Liver (tissue), 3 donors: ENCODE results near the gene DES.

Source experiments
- EGR1 ChIP-seq, 2 donors: IDR thresholded peaks; 2 replicates each; pipeline ENCODE4 v1.6.1; 2016 to 2018; ENCODE audit warnings: antibody characterized with exemption in 2 of 2, low read depth in 2 of 2
- FOXA1 ChIP-seq: IDR thresholded peaks from 2 replicates; pipeline ENCODE4 v1.6.1; 2016; ENCODE audit warnings: antibody characterized with exemption
- GABPA ChIP-seq, 2 donors: IDR thresholded peaks in 1 of 2; conservative IDR thresholded peaks in 1 of 2; 2 replicates each; pipeline ENCODE4 v1.6.1; 2016; ENCODE audit warnings: antibody characterized with exemption in 2 of 2, mild to moderate bottlenecking in 1 of 2, moderate library complexity in 1 of 2
- HNF4G ChIP-seq: IDR thresholded peaks from 2 replicates; pipeline ENCODE4 v1.6.1; 2016; ENCODE audit warnings: antibody characterized with exemption
- JUND ChIP-seq, 2 donors: IDR thresholded peaks; 2 replicates each; pipeline ENCODE4 v1.6.1; 2016; ENCODE audit warnings: antibody characterized with exemption in 2 of 2
- RAD21 ChIP-seq, 2 donors: IDR thresholded peaks; 2 replicates each; pipeline ENCODE4 v1.6.1; 2016; ENCODE audit warnings: antibody characterized with exemption in 2 of 2, mild to moderate bottlenecking in 2 of 2
- RXRA ChIP-seq, 2 donors: IDR thresholded peaks; 2 replicates each; pipeline ENCODE4 v1.6.1; 2017 to 2018; ENCODE audit warnings: antibody characterized with exemption in 2 of 2, mild to moderate bottlenecking in 1 of 2
- SP1 ChIP-seq: IDR thresholded peaks from 2 replicates; pipeline ENCODE4 v1.6.1; 2018; ENCODE audit warnings: antibody characterized with exemption, mild to moderate bottlenecking
- TAF1 ChIP-seq: conservative IDR thresholded peaks from 2 replicates; pipeline ENCODE4 v1.6.1; 2016; ENCODE audit warnings: antibody characterized with exemption, mild to moderate bottlenecking
- YY1 ChIP-seq: IDR thresholded peaks from 2 replicates; pipeline ENCODE4 v1.6.1; 2016; ENCODE audit warnings: antibody characterized with exemption, mild to moderate bottlenecking
- TF ChIP-seq, protein P1 (sequence below): fragments of 150-350 bp; IDR thresholded peaks from 2 replicates; pipeline ENCODE4 v1.5.1; 2017; ENCODE audit warnings: improper control_type of control experiment, low read depth, low read length; ENCODE audit not compliant: missing input control
- TF ChIP-seq, protein P2 (sequence below): IDR thresholded peaks from 2 replicates; pipeline ENCODE4 v1.6.1; 2016; ENCODE audit warnings: antibody characterized with exemption, mild to moderate bottlenecking
- TF ChIP-seq, protein P3 (sequence below): IDR thresholded peaks from 2 replicates; pipeline ENCODE4 v1.6.1; 2016; ENCODE audit warnings: antibody characterized with exemption
- donor health status: healthy.
- donor health status: healthy.

DNA sequence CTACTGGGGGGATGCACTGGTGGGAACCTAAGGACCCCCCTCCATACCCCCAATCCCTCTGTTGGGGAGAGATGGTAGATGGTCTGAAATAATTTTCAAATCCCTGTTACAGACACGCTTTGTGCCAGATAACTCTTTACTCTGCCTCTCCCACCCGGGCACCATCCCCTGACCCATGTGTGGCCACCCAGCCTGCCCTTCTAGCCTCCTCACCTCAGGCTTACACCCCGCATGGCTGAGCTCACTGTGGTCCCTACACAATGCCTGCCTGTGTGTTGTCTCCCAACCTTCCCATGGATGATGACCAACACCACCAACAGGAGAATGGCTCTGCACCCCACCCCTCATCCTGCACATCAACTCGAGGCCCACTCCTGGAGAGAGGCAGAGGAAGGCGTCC lies 31.4 kb downstream of the DES start:
- TF ChIP-seq, protein P1, sequence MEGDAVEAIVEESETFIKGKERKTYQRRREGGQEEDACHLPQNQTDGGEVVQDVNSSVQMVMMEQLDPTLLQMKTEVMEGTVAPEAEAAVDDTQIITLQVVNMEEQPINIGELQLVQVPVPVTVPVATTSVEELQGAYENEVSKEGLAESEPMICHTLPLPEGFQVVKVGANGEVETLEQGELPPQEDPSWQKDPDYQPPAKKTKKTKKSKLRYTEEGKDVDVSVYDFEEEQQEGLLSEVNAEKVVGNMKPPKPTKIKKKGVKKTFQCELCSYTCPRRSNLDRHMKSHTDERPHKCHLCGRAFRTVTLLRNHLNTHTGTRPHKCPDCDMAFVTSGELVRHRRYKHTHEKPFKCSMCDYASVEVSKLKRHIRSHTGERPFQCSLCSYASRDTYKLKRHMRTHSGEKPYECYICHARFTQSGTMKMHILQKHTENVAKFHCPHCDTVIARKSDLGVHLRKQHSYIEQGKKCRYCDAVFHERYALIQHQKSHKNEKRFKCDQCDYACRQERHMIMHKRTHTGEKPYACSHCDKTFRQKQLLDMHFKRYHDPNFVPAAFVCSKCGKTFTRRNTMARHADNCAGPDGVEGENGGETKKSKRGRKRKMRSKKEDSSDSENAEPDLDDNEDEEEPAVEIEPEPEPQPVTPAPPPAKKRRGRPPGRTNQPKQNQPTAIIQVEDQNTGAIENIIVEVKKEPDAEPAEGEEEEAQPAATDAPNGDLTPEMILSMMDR = no peak
- no peak for TF ChIP-seq RAD21 (IDR thresholded peaks at IDR 0.05)
- no peak for TF ChIP-seq TAF1
- TF ChIP-seq RXRA (IDR thresholded peaks at IDR 0.05) = no peak
- TF ChIP-seq EGR1 (IDR thresholded peaks at IDR 0.05; ENCODE audit: low read depth in 2 of 2) = no peak
- no peak for TF ChIP-seq JUND (IDR thresholded peaks at IDR 0.05)
- TF ChIP-seq FOXA1 = no peak
- TF ChIP-seq, protein P2, sequence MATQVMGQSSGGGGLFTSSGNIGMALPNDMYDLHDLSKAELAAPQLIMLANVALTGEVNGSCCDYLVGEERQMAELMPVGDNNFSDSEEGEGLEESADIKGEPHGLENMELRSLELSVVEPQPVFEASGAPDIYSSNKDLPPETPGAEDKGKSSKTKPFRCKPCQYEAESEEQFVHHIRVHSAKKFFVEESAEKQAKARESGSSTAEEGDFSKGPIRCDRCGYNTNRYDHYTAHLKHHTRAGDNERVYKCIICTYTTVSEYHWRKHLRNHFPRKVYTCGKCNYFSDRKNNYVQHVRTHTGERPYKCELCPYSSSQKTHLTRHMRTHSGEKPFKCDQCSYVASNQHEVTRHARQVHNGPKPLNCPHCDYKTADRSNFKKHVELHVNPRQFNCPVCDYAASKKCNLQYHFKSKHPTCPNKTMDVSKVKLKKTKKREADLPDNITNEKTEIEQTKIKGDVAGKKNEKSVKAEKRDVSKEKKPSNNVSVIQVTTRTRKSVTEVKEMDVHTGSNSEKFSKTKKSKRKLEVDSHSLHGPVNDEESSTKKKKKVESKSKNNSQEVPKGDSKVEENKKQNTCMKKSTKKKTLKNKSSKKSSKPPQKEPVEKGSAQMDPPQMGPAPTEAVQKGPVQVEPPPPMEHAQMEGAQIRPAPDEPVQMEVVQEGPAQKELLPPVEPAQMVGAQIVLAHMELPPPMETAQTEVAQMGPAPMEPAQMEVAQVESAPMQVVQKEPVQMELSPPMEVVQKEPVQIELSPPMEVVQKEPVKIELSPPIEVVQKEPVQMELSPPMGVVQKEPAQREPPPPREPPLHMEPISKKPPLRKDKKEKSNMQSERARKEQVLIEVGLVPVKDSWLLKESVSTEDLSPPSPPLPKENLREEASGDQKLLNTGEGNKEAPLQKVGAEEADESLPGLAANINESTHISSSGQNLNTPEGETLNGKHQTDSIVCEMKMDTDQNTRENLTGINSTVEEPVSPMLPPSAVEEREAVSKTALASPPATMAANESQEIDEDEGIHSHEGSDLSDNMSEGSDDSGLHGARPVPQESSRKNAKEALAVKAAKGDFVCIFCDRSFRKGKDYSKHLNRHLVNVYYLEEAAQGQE = no peak
- TF ChIP-seq YY1 = no peak
- TF ChIP-seq, protein P3, sequence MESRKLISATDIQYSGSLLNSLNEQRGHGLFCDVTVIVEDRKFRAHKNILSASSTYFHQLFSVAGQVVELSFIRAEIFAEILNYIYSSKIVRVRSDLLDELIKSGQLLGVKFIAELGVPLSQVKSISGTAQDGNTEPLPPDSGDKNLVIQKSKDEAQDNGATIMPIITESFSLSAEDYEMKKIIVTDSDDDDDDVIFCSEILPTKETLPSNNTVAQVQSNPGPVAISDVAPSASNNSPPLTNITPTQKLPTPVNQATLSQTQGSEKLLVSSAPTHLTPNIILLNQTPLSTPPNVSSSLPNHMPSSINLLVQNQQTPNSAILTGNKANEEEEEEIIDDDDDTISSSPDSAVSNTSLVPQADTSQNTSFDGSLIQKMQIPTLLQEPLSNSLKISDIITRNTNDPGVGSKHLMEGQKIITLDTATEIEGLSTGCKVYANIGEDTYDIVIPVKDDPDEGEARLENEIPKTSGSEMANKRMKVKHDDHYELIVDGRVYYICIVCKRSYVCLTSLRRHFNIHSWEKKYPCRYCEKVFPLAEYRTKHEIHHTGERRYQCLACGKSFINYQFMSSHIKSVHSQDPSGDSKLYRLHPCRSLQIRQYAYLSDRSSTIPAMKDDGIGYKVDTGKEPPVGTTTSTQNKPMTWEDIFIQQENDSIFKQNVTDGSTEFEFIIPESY = no peak
- no peak for TF ChIP-seq HNF4G
- TF ChIP-seq SP1 = no peak
- TF ChIP-seq GABPA (IDR thresholded peaks at IDR 0.05 in 1 of 2, conservative IDR thresholded peaks at IDR 0.05 in 1 of 2) = no peak
